ENCODE data around the gene AP3B2. TPM values are rescaled to one million over a fixed set of nuclear protein-coding genes. Genes with fewer than 3 reads are reported as not detected.
A peak's percentile ranks its signal among the peaks of the same experiment; 100 is the strongest.

Gene AP3B2
- total and polyA plus RNA-seq, 2 of the 4 experiments (the other 2 are of a cell fraction): 0.14 TPM; not detected in 1

DNA sequence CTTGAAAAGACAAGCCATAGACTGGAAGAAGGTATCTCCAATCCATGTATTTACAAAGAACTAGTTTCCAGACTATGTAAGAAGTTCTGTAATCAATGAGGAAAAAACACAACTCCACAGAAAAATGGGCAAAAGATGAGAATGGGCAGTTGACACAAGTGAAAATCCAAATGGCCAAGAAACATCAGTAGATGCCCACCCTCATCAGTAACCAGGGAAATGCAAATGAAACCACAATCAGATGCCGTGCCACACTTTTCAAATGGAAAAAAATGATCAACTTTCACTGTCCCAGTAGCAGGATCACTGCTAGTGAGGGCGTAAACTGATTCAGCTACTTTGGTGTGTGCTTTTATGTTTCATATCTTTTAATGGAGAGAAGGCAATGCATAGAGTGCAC, 58.0 kb downstream of the AP3B2 start:
- no peak overlapping the region for H3K4me3 ChIP-seq (ENCODE audit: insufficient read depth, low read depth, low read length)
- peaks cover 27% of the 10 kb centered on the region for H3K27me3 ChIP-seq (ENCODE audit: control insufficient read depth, insufficient read depth, low read length)
- H3K56ac ChIP-seq (ENCODE audit: extremely low read depth, insufficient read depth, low read length): no peak overlapping the region
- H2AK5ac ChIP-seq (ENCODE audit: low read depth, low read length): no peak overlapping the region
- intact Hi-C loops (cut with micrococcal nuclease) (no loop called here), in situ Hi-C loops (cut with MboI; ENCODE audit: low sequenced_read_pairs) (no loop called here), dilution Hi-C loops (cut with HindIII; ENCODE audit: low sequenced_read_pairs, unreplicated experiment) (no loop called here)
- H3K9ac ChIP-seq (ENCODE audit: low read depth, low read length): no peak overlapping the region
- H3K18ac ChIP-seq (ENCODE audit: low read depth, low read length): no peak overlapping the region
- no TSS peak for BruUV-seq (replicated peaks)
- H3K9me3 ChIP-seq (ENCODE audit: control insufficient read depth, insufficient read depth, low read length): peaks cover 2% of the 10 kb centered on the region; the same call in 1 of the 2 replicates
- H3K27ac ChIP-seq (ENCODE audit: insufficient read depth, low read length): no peak overlapping the region
- ChIA-PET CTCF (no interaction called here), POLR2A (ENCODE audit: unreplicated experiment) (no interaction called here)
- H2AFZ ChIP-seq (replicated peaks; ENCODE audit: low read length, poor library complexity): no peak overlapping the region
- no peak overlapping the region for H2BK20ac ChIP-seq (ENCODE audit: low read depth, low read length)
- H4K20me1 ChIP-seq (ENCODE audit: insufficient read depth, low read length): no peaks in the 10 kb centered on the region
- no peak overlapping the region for H3K4me2 ChIP-seq (ENCODE audit: low read depth, low read length)
- H3K4ac ChIP-seq (ENCODE audit: low read depth, low read length): no peak overlapping the region
- no peak overlapping the region for H2BK120ac ChIP-seq (ENCODE audit: low read depth, low read length)
- DNase-seq: no peak
- H3K4me1 ChIP-seq (ENCODE audit: control insufficient read depth, insufficient read depth, low read length): no peaks in the 10 kb centered on the region
- ATAC-seq (ENCODE audit: low read depth): no peak
- no peak overlapping the region for H2AK9ac ChIP-seq (replicated peaks; ENCODE audit: low read depth, low read length, poor library complexity)
- no peaks in the 10 kb centered on the region for H3K79me1 ChIP-seq (ENCODE audit: low read depth in 1 of 2, low read length in 2 of 2)
- H2BK5ac ChIP-seq (ENCODE audit: low read depth, low read length, poor library complexity, severe bottlenecking): no peak overlapping the region
- H4K8ac ChIP-seq (ENCODE audit: low read depth in 2 of 2, low read length in 2 of 2): no peak overlapping the region
- H4K91ac ChIP-seq (ENCODE audit: insufficient read depth, low read depth, low read length): no peak overlapping the region
- H3K9me1 ChIP-seq (ENCODE audit: insufficient read depth, low read length): no peaks in the 10 kb centered on the region
- H4K5ac ChIP-seq (ENCODE audit: low read depth, low read length): no peak overlapping the region
- no peaks in the 10 kb centered on the region for H3K36me3 ChIP-seq (ENCODE audit: control insufficient read depth, insufficient read depth, low read length)
- H3K14ac ChIP-seq (replicated peaks; ENCODE audit: low read depth, low read length): no peak overlapping the region
- H3K23ac ChIP-seq (ENCODE audit: low read depth, low read length): no peak overlapping the region
- TF ChIP-seq MAFK (IDR thresholded peaks at IDR 0.05; ENCODE audit: low read depth, low read length) (no peak), RFX5 (IDR thresholded peaks at IDR 0.05; ENCODE audit: low read depth, low read length) (0 out of 2 replicates have a peak, but pooled peaks have one; percentile 30)
- WGBS, 2 experiments (ENCODE audit: extremely low coverage in 2 of 2, insufficient read length in 1 of 2): no CpG with 5 or more reads among the region's 2 CpGs
- no peak overlapping the region for H2BK15ac ChIP-seq (ENCODE audit: low read depth, low read length)

Data from IMR-90 (cell line).